ENCODE measurements around the gene NCKAP5.

DNA sequence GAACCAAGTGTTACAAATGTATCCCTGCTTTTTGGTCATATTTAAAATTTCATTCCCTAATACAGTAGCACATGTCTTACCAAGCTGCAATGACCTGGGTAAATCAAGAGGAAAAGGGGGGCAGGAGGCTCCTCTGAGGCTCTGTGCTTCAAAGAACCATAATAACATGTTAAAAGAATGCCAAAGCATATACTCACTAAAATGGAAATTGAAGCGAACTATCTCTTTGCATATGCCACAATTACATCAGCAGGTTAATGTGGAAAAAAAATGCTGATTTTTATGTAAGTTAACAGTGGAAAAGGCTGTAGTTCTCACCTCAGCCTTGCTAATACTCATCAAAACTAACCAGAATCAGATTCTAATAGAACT lies 37.5 kb upstream of the NCKAP5 start:
- no peak for TF ChIP-seq CTCF (IDR thresholded peaks at IDR 0.05)
- no peak for TF ChIP-seq ESRRA (IDR thresholded peaks at IDR 0.05; ENCODE audit: borderline replicate concordance, low read length)
- no peak for TF ChIP-seq JUN (IDR thresholded peaks at IDR 0.05)
- TF ChIP-seq, protein P1, sequence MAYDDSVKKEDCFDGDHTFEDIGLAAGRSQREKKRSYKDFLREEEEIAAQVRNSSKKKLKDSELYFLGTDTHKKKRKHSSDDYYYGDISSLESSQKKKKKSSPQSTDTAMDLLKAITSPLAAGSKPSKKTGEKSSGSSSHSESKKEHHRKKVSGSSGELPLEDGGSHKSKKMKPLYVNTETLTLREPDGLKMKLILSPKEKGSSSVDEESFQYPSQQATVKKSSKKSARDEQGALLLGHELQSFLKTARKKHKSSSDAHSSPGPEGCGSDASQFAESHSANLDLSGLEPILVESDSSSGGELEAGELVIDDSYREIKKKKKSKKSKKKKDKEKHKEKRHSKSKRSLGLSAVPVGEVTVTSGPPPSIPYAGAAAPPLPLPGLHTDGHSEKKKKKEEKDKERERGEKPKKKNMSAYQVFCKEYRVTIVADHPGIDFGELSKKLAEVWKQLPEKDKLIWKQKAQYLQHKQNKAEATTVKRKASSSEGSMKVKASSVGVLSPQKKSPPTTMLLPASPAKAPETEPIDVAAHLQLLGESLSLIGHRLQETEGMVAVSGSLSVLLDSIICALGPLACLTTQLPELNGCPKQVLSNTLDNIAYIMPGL (CRISPR knock-in tag; IDR thresholded peaks at IDR 0.05; ENCODE audit: borderline replicate concordance) = no peak
- TF ChIP-seq HOXA7 (CRISPR knock-in tag; IDR thresholded peaks at IDR 0.05) = no peak

Measured in A549 (cell line).